NCI-H2029 treated with DMSO at 0.1 percent for 48 hours (cell line): ENCODE measurements around the gene PLIN5.
"Not testable (repeated sequence)": the region's sequence is repeated elsewhere in the genome, so short reads cannot be mapped to it uniquely, and the experiment has no call there.

Experiments used
- DNase-seq: peaks from one replicate; lab custom pipeline; 2025; lab: John Stamatoyannopoulos, UW

PLIN5 gene

GRCh38 chr19:4567584-4568071 lies 32.6 kb upstream of the PLIN5 start:
- no peak for DNase-seq

DNA sequence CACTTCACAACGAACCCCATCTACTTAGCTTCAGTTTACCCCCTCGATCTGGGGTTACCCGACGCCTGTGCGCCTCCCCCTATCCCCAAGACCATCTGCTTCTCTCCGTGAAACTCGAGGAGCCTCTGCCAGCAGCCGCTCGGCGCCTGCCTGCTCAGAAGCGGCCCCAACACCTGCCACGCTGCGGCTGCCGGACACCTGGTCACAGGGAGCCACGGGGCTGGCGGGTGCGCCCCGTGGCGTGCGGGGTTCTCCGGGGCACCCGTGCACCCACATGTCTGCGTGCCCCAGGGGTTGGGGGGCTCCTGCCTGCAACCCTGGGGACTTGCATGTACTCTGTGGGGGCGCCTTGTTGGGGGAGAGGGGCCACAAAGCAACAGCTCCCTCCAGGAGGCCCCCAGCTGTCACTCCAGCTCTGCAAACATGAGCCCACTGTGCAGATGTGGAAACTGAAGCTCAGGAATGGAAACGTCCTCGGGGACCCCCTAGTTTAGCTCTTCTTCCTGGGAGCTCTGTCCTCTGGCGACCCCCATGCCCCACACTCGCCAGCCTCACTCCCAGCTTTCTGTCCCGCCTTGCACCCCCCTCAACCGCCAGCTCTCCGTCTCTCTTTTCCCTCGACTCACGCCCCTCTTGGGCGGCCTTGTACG lies 31.5 kb upstream of the PLIN5 start:
- no peak for DNase-seq

GRCh38 chr19:4563562-4563961 lies 28.5 kb upstream of the PLIN5 start:
- not testable (repeated sequence) for DNase-seq

- not testable (repeated sequence) for DNase-seq
Measured at GRCh38 chr19:4562085-4562484, 27.1 kb upstream of the PLIN5 start.

DNA sequence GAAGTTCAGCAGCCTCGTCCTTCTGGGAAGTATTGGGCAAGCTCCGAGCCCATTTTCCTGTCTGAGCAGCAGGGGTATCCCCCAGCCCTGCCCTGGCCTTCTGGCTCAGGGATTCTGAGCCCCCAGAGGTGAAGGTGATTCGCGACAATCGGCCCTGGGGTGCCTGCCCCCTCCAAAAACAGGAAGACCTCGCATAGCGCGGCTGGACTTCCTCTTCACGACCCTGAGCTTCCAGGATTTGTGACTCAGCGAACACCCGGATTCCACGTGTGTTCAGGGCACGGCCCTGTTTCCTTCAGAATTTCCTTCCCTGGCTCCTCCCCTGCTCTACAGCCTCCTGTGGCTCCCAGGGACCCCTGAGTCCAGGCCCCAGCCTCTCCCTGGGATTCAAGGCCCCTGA lies 24.5 kb upstream of the PLIN5 start, which contains the start of gene SEMA6B:
Gene SEMA6B (minus strand): TSS at position 116 of the 400 bp plus-strand sequence. CDS start 1,227 bp downstream, outside the sequence.
- no peak for DNase-seq

GRCh38 chr19:4557971-4558941 lies 23.2 kb upstream of the PLIN5 start:
- DNase-seq = no peak

DNA sequence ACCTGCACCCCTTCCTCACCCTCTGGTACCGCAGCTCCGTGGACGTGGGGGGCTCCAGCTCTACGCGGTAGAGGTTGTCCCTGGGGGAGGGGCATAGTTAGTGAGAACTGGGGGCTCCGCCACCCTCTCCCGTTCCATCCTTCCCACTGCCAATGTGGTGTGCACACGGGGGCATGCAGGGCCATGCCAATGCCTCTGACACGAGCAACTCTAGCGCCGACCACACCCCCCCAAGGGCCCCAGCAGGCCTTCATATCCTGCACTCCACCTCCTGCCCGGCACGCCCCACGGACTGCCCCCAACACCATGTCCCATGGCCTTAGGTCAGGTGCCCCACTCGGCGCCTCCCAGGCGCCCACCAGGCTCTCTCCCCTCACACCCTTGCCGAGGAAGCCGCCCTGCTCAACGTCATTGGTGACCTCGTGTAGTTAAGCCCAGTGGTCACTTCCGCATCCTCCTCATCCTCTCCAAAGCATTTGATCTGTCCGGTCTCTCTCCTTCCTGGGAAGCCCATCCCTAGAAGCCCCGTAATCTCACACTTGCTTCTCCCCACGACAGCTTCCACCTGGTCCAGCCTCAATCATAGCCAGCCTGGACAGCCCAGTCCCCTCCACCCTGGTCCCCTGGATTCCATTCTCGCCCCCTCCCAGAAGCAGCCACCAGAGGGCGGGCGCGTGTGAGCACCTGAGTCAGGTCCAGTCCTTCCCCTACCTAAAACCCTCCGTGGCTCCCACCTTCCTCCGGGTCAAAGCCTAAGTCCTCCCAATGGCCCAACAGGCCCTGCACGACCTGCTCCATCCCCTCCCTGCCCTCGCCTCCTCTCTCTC lies 22.3 kb upstream of the PLIN5 start:
- no peak for DNase-seq

DNA sequence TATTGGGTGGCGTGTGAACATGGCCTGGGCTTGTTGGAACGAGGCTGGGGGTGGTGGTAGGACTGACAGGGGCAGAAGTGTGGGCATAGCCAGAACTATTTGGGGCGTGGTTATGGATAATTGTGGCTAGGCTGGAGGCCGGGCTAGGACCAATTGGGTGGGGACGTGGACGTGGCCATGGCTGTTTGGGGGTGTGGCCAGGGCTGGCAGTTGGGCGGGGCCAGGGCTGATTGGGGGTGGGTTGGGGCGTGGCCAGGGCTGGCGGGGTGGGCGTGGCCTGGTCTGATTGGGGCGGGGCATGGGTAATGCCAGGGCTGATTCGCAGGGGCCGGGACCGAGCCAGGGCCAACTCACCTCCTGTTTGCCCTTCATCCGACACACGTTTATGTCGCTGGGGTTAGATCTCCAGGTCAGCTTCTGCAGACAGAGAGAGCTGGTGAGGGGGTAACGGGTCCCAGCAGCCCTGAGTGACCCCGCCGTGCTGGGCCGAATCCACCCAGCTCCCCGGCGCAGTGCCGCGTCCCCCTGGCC lies 21.6 kb upstream of the PLIN5 start:
- peak; percentile 34 for DNase-seq

GRCh38 chr19:4555657-4556561 lies 20.9 kb upstream of the PLIN5 start:
- DNase-seq = no peak

GRCh38 chr19:4554717-4555116 lies 19.7 kb upstream of the PLIN5 start:
- no peak for DNase-seq

DNA sequence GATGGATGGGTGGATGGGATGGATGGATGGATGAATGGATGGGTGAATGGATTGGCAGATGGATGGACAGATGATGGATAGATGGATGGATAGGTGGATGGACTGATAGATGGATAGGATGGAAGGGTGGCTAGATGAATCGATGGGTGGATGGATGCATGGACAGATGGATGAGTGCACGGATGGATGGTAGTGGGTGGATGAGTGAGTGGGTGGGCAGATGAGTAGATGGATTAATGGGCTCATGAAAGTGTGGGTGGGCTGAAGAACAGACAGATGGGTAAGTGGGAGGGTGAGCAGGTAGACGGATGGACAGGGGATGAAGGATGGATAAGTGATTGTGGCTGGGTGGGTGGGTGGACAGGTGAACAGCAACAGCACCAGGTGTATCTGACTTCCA lies 18.8 kb upstream of the PLIN5 start:
- no peak for DNase-seq

DNA sequence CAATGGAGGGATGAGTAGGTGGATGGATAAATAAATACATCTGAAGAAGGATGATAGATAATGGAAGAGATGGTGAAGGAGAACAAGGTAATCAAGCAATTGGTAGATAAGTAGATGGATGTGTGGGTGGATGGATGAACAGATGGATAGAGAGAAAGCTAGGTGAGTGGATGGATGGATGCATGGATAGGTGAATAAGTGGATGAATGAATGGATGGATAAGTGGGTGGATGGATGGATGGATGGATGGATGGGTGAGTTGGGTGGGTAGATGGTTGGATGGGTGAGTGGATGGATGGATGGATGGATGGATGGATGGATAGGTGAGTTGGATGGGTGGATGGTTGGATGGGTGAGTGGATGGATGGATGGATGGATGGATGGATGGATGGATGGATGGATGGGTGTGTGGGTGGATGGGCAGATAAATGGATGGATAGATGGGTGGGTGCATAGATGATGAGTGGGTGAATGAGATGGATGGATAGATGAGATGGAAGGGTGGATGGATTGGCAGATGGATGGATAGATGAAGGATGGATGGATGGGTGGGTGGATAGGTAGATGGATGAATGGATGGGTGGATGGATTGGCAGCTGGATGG lies 18.2 kb upstream of the PLIN5 start:
- no peak for DNase-seq

DNA sequence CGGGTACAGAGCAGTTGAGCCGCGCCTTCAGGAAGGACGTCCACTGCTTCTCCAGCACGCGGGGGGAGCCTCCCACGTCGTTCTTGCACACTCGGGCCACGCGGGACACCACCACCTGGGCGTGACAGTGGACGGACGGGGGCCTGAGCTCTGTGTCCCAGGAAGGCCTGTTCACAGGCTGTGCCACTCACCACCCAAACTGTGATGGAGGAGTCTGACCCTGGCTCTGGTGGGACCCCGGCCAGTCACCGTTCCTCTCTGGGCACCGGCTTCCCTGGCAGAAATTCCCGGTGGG lies 17.4 kb upstream of the PLIN5 start:
- DNase-seq = no peak

DNA sequence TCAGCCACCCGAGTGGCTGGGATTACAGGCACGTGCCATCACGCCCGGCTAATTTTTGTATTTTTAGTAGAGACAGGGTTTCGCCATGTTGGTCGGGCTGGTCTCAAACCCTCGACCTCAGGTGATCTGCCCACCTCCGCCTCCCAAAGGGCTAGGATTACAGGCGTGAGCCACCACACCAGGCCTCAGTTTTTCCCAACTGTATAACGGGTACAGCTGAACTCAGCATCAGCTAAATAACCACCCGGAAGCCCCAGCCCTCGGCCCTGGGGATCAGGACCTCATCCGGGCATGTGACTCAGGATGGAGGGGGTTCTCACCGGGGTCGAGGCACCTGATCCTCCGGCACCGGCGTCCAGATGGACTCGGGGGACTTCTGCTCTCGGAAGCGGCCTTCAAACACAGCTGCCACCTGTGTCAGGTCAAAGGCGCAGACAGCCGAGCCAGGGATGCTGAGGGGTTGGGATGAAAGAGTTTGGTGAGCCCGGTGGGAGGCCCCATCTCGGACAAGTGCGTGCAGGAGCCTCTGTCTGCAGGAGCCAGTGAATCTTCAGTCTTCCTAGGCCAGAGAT lies 15.5 kb upstream of the PLIN5 start:
- no peak for DNase-seq

GRCh38 chr19:4550018-4550417 lies 15.0 kb upstream of the PLIN5 start:
- no peak for DNase-seq

DNA sequence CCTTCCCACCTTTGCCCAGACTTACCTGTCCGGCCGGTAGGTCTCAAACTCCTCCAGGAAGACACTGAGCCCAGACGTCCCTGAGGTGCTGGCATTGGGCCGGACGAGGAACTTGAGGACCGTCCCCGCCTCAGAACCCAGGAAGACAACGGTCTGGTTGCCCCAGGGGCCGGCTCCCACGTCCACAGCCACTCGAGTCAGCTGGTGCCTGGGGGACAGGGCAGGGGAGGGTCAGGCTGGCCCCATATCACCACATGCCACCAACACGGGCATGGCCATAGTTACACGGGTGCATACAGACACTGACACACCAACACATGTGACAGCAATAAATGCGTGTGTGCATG lies 13.2 kb upstream of the PLIN5 start:
- DNase-seq = no peak

GRCh38 chr19:4547303-4548237 lies 12.5 kb upstream of the PLIN5 start:
- DNase-seq = peak; percentile 90

DNA sequence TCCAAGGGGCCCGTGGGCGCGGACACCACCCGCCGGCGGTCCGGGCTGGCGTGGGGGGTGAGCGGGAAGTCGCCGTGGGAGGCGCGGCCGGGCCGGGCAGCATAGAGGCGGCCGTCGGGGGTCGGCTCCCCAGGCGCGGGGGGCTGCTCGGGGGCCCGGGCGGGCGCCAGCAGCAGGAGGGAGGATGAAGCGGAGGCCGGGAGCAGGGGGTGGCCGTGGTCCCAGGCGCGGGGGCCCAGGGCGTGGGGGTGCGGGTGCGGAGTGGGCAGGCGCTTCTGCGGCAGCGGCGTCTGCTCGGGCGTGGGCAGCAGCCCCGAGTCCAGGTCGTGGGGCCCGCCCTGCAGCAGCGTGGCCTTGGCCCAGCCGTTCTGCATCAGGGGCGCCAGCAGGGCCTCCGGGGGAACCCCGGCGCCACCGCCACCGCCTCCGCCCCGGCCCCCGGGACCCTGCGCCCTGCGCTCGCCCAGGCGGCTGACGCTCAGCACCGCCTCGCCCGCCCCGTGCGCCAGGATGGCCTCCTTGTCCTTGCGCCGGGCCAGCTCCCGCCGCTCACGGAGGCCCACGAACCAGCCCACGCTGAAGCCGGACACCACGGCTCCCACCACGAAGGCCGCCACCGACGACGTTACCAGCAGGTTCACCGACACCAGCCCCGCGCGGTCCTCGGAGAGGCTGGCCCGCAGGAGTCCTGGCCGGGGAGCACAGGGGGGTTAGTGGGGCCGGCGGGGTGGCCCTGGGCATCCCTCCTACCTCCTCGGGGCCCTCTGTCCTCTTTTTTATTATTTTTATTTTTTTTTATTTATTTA lies 9.0 kb upstream of the PLIN5 start:
- DNase-seq = no peak
